Measurements from ENCODE around the gene NDUFS2.
A peak's percentile ranks its signal among the peaks of the same experiment; 100 is the strongest.

DNA sequence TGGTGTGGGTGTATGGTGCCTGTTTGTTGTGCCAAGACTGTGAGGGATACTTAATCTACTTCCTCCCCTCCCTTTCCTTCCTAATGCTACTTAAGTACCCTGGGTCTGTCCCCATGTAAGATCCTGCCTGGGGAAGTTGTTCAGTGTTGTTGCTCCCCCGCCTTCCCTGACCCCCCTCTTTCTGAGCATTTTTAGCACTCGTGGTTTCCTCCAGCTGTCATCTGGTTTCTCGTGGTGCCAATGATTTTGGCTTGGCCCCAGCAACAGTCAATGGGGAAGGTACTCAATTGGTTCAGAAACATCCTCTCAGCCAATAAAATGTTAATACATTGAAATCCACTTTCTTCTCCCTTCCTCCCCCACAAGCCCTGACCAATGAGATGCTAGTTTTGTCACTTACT, 16.9 kb upstream of the NDUFS2 start:
- TF ChIP-seq, protein P1, sequence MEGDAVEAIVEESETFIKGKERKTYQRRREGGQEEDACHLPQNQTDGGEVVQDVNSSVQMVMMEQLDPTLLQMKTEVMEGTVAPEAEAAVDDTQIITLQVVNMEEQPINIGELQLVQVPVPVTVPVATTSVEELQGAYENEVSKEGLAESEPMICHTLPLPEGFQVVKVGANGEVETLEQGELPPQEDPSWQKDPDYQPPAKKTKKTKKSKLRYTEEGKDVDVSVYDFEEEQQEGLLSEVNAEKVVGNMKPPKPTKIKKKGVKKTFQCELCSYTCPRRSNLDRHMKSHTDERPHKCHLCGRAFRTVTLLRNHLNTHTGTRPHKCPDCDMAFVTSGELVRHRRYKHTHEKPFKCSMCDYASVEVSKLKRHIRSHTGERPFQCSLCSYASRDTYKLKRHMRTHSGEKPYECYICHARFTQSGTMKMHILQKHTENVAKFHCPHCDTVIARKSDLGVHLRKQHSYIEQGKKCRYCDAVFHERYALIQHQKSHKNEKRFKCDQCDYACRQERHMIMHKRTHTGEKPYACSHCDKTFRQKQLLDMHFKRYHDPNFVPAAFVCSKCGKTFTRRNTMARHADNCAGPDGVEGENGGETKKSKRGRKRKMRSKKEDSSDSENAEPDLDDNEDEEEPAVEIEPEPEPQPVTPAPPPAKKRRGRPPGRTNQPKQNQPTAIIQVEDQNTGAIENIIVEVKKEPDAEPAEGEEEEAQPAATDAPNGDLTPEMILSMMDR (IDR thresholded peaks at IDR 0.05), result no peak
- TF ChIP-seq POLR2A (IDR thresholded peaks at IDR 0.05), result no peak
- TF ChIP-seq POLR2AphosphoS5 (IDR thresholded peaks at IDR 0.05), result peak in 1 of 3 donors; percentile 17
